ENCODE measurements around the gene RSAD1. TPM values are rescaled to one million over a fixed set of nuclear protein-coding genes. Genes with fewer than 3 reads are reported as not detected.
A peak's percentile ranks its signal among the peaks of the same experiment; 100 is the strongest.

Gene RSAD1
- total RNA-seq, 1 experiment from 2014 or later = 51.1 TPM

- no peak overlapping the region for H3K4me3 Mint-ChIP-seq (ENCODE audit: low read depth, unreplicated experiment)
- DNase-seq = no peak
- no TSS peak for BruUV-seq (replicated peaks)
- no peaks in the 10 kb centered on the region for H3K27me3 Mint-ChIP-seq (ENCODE audit: unreplicated experiment)
- no peak overlapping the region for H3K27ac Mint-ChIP-seq (ENCODE audit: unreplicated experiment)
- peaks cover 45% of the 10 kb centered on the region for H3K4me1 Mint-ChIP-seq (ENCODE audit: low read depth, unreplicated experiment)
- H3K9me3 Mint-ChIP-seq (ENCODE audit: low read depth, unreplicated experiment) = no peaks in the 10 kb centered on the region
- CTCF ChIA-PET = interaction anchor here (1.4 to 1.7 kb wide), 2 partner anchors 60 to 145 kb away, joined by 3 to 8 read pairs; no protein-coding TSS in a partner anchor
- no peak for TF ChIP-seq CTCF (IDR thresholded peaks at IDR 0.05; ENCODE audit: unreplicated experiment)
- intact Hi-C loops (cut with micrococcal nuclease; ENCODE audit: unreplicated experiment) = loop anchor here (1.0 to 2.0 kb wide), 6 partner anchors 19 to 360 kb away; partner anchors contain the start of gene EPN3
- peaks cover 40% of the 10 kb centered on the region for H3K36me3 Mint-ChIP-seq (ENCODE audit: insufficient read depth, unreplicated experiment)
These were observed 3.0 kb downstream of the RSAD1 start for GRCh38 chr17:50481648-50482047.

- Mint-ChIP-seq H3K4me3 (ENCODE audit: low read depth, unreplicated experiment) (no peak overlapping the region), H3K27ac (ENCODE audit: unreplicated experiment) (no peak overlapping the region), H3K4me1 (ENCODE audit: low read depth, unreplicated experiment) (peaks cover 45% of the 10 kb centered on the region), H3K9me3 (ENCODE audit: low read depth, unreplicated experiment) (no peaks in the 10 kb centered on the region), H3K36me3 (ENCODE audit: insufficient read depth, unreplicated experiment) (peaks cover 40% of the 10 kb centered on the region), H3K27me3 (ENCODE audit: unreplicated experiment) (no peaks in the 10 kb centered on the region)
- no TSS peak for BruUV-seq (replicated peaks)
- DNase-seq = no peak
- intact Hi-C loops (cut with micrococcal nuclease; ENCODE audit: unreplicated experiment) = loop anchor here (1.0 to 2.0 kb wide), 6 partner anchors 19 to 359 kb away; partner anchors contain the start of gene EPN3
- no peak for TF ChIP-seq CTCF (IDR thresholded peaks at IDR 0.05; ENCODE audit: unreplicated experiment)
- CTCF ChIA-PET = interaction anchor here (1.4 to 1.7 kb wide), 2 partner anchors 60 to 144 kb away, joined by 3 to 8 read pairs; no protein-coding TSS in a partner anchor
These were observed 3.5 kb downstream of the RSAD1 start for GRCh38 chr17:50482110-50482509.

GRCh38 chr17:50482516-50482915 lies 3.9 kb downstream of the RSAD1 start:
- H3K27me3 Mint-ChIP-seq (ENCODE audit: unreplicated experiment) = no peaks in the 10 kb centered on the region
- no TSS peak for BruUV-seq (replicated peaks)
- H3K27ac Mint-ChIP-seq (ENCODE audit: unreplicated experiment) = no peak overlapping the region
- intact Hi-C loops (cut with micrococcal nuclease; ENCODE audit: unreplicated experiment) = loop anchor here (1.0 to 2.0 kb wide), 6 partner anchors 18 to 359 kb away; partner anchors contain the start of gene EPN3
- H3K4me3 Mint-ChIP-seq (ENCODE audit: low read depth, unreplicated experiment) = no peak overlapping the region
- CTCF ChIA-PET = interaction anchor here (1.3 to 1.7 kb wide), 3 partner anchors 59 to 144 kb away, joined by 3 to 8 read pairs (median 3); no protein-coding TSS in a partner anchor
- H3K36me3 Mint-ChIP-seq (ENCODE audit: insufficient read depth, unreplicated experiment) = peaks cover 40% of the 10 kb centered on the region
- H3K4me1 Mint-ChIP-seq (ENCODE audit: low read depth, unreplicated experiment) = peaks cover 45% of the 10 kb centered on the region
- TF ChIP-seq CTCF (IDR thresholded peaks at IDR 0.05; ENCODE audit: unreplicated experiment) = peak; percentile 99
- peak; percentile 99 for DNase-seq
- no peaks in the 10 kb centered on the region for H3K9me3 Mint-ChIP-seq (ENCODE audit: low read depth, unreplicated experiment)

- H3K36me3 Mint-ChIP-seq (ENCODE audit: insufficient read depth, unreplicated experiment) = peaks cover 34% of the 10 kb centered on the region
- no peak for DNase-seq
- BruUV-seq (replicated peaks) = no TSS peak
- TF ChIP-seq CTCF (IDR thresholded peaks at IDR 0.05; ENCODE audit: unreplicated experiment) = no peak
- no peak overlapping the region for H3K4me3 Mint-ChIP-seq (ENCODE audit: low read depth, unreplicated experiment)
- no peaks in the 10 kb centered on the region for H3K9me3 Mint-ChIP-seq (ENCODE audit: low read depth, unreplicated experiment)
- no peaks in the 10 kb centered on the region for H3K27me3 Mint-ChIP-seq (ENCODE audit: unreplicated experiment)
- CTCF ChIA-PET = interaction anchor here (0.6 to 1.7 kb wide), 3 partner anchors 32 to 68 kb away, joined by 3 to 8 read pairs (median 8); no protein-coding TSS in a partner anchor
- H3K4me1 Mint-ChIP-seq (ENCODE audit: low read depth, unreplicated experiment) = peaks cover 39% of the 10 kb centered on the region
- intact Hi-C loops (cut with micrococcal nuclease; ENCODE audit: unreplicated experiment) = loop anchor here (2.0 kb wide), 3 partner anchors 18 to 210 kb away; no protein-coding TSS in a partner anchor
- no peak overlapping the region for H3K27ac Mint-ChIP-seq (ENCODE audit: unreplicated experiment)
These were observed 4.6 kb downstream of the RSAD1 start for GRCh38 chr17:50483266-50483665.
